Liver (tissue), 9 donors: ENCODE results near the gene EIF2S3. TPM values are rescaled to one million over a fixed set of nuclear protein-coding genes. Genes with fewer than 3 reads are reported as not detected.

Experiments used
- DNase-seq: peaks from one replicate; pipeline ENCODE4 v3.0.0-alpha.2; 2017; ENCODE audit warnings: low spot score
- H3K27ac ChIP-seq, 2 donors: one replicate each; pipeline ENCODE4 v1.7.0; 2013; ENCODE audit warnings: inconsistent platforms in 2 of 2, low read length in 2 of 2, control low read depth in 1 of 2, low read depth in 1 of 2, mild to moderate bottlenecking in 1 of 2
- H3K27me3 ChIP-seq, 4 donors: one replicate each; pipeline versions ENCODE4 v1.6.1 to v1.7.0; 2013; ENCODE audit warnings: low read length in 3 of 4, inconsistent platforms in 1 of 4, mild to moderate bottlenecking in 1 of 4, moderate library complexity in 1 of 4; ENCODE audit not compliant: control insufficient read depth in 4 of 4, insufficient read depth in 4 of 4
- H3K36me3 ChIP-seq, 4 donors: one replicate each; pipeline versions ENCODE4 v1.6.1 to v1.7.0; 2013; ENCODE audit warnings: low read length in 3 of 4, mild to moderate bottlenecking in 3 of 4, low read depth in 1 of 4, moderate library complexity in 1 of 4; ENCODE audit not compliant: control insufficient read depth in 4 of 4, insufficient read depth in 3 of 4
- H3K4me1 ChIP-seq, 4 donors: one replicate each; pipeline versions ENCODE4 v1.6.1 to v1.7.0; 2013; ENCODE audit warnings: low read length in 3 of 4, mild to moderate bottlenecking in 3 of 4, moderate library complexity in 1 of 4; ENCODE audit not compliant: control insufficient read depth in 4 of 4, insufficient read depth in 4 of 4
- H3K4me3 ChIP-seq, 3 donors: one replicate each; pipeline versions ENCODE4 v1.6.1 to v1.7.0; 2013; ENCODE audit warnings: low read length in 3 of 3, control low read depth in 1 of 3, low read depth in 1 of 3, mild to moderate bottlenecking in 1 of 3
- H3K9ac ChIP-seq, 2 donors: one replicate each; pipeline ENCODE4 v1.7.0; 2013; ENCODE audit warnings: low read length in 2 of 2, mild to moderate bottlenecking in 2 of 2, moderate library complexity in 2 of 2, control low read depth in 1 of 2, low read depth in 1 of 2
- H3K9me3 ChIP-seq, 4 donors: one replicate each; pipeline versions ENCODE4 v1.6.1 to v1.7.0; 2013; ENCODE audit warnings: low read length in 3 of 4; ENCODE audit not compliant: control insufficient read depth in 4 of 4
- ATF3 ChIP-seq: IDR thresholded peaks from 2 replicates; pipeline ENCODE4 v1.6.1; 2016; ENCODE audit warnings: antibody characterized with exemption
- CTCF ChIP-seq: fragments of 150-350 bp; IDR thresholded peaks from 2 replicates; pipeline ENCODE4 v1.5.1; 2017; ENCODE audit warnings: improper control_type of control experiment, low read depth, low read length; ENCODE audit not compliant: missing input control
- EGR1 ChIP-seq, 2 donors: IDR thresholded peaks; 2 replicates each; pipeline ENCODE4 v1.6.1; 2016 to 2018; ENCODE audit warnings: antibody characterized with exemption in 2 of 2, low read depth in 2 of 2
- FOXA1 ChIP-seq: IDR thresholded peaks from 2 replicates; pipeline ENCODE4 v1.6.1; 2016; ENCODE audit warnings: antibody characterized with exemption
- FOXA2 ChIP-seq: IDR thresholded peaks from 2 replicates; pipeline ENCODE4 v1.6.1; 2016; ENCODE audit warnings: antibody characterized with exemption
- GABPA ChIP-seq, 2 donors: IDR thresholded peaks in 1 of 2; conservative IDR thresholded peaks in 1 of 2; 2 replicates each; pipeline ENCODE4 v1.6.1; 2016; ENCODE audit warnings: antibody characterized with exemption in 2 of 2, mild to moderate bottlenecking in 1 of 2, moderate library complexity in 1 of 2
- HNF4A ChIP-seq, 2 donors: conservative IDR thresholded peaks; 2 replicates each; pipeline ENCODE4 v1.6.1; 2016; ENCODE audit warnings: antibody characterized with exemption in 2 of 2, mild to moderate bottlenecking in 2 of 2
- HNF4G ChIP-seq: IDR thresholded peaks from 2 replicates; pipeline ENCODE4 v1.6.1; 2016; ENCODE audit warnings: antibody characterized with exemption
- JUND ChIP-seq, 2 donors: IDR thresholded peaks; 2 replicates each; pipeline ENCODE4 v1.6.1; 2016; ENCODE audit warnings: antibody characterized with exemption in 2 of 2
- MAX ChIP-seq: IDR thresholded peaks from 2 replicates; pipeline ENCODE4 v1.6.1; 2016; ENCODE audit warnings: antibody characterized with exemption
- NR2F2 ChIP-seq: IDR thresholded peaks from 2 replicates; pipeline ENCODE4 v1.6.1; 2016; ENCODE audit warnings: antibody characterized with exemption
- RAD21 ChIP-seq, 2 donors: IDR thresholded peaks; 2 replicates each; pipeline ENCODE4 v1.6.1; 2016; ENCODE audit warnings: antibody characterized with exemption in 2 of 2, mild to moderate bottlenecking in 2 of 2
- REST ChIP-seq: IDR thresholded peaks from 2 replicates; pipeline ENCODE4 v1.6.1; 2016; ENCODE audit warnings: antibody characterized with exemption, mild to moderate bottlenecking
- SP1 ChIP-seq: IDR thresholded peaks from 2 replicates; pipeline ENCODE4 v1.6.1; 2018; ENCODE audit warnings: antibody characterized with exemption, mild to moderate bottlenecking
- TAF1 ChIP-seq: conservative IDR thresholded peaks from 2 replicates; pipeline ENCODE4 v1.6.1; 2016; ENCODE audit warnings: antibody characterized with exemption, mild to moderate bottlenecking
- ZBTB33 ChIP-seq: IDR thresholded peaks from 2 replicates; pipeline ENCODE4 v1.6.1; 2016; ENCODE audit warnings: antibody characterized with exemption
- WGBS: extraction: QIAGEN DNeasy Blood & Tissue Kit; methylation state at CpG from one replicate; pipeline ENCODE4 v1.1.7; 2013; 5-methylcytosine and 5-hydroxymethylcytosine counted together
- polyA plus RNA-seq, 2 donors: library from polyadenylated mRNA; stranded (reverse) in 1 of 2; unstranded in 1 of 2; fragments of 200-250 nt in 1 of 2; fragments of >200 nt in 1 of 2; fragmentation: Nextera tagmentation in 1 of 2; extraction: Ambion mirVana in 1 of 2; gene quantifications; one replicate each; pipeline versions ENCODE4 v1.2.1 to v1.2.3, GENCODE V29; 2013 to 2015
- total RNA-seq, 2 donors: library from RNA; depleted of rRNA; stranded (reverse); fragments of >200 nt; gene quantifications; one replicate each; pipeline ENCODE4 v1.2.3, GENCODE V29; 2014
- donor health status: healthy.
- donor health status: healthy.
- donor health status: healthy.
- donor health status: healthy.
- donor health status: healthy.

The EIF2S3 gene
- total and polyA plus RNA-seq, 4 donors: 24.9 to 98.0 (median 47.4) TPM

- H3K4me1 ChIP-seq: peaks cover 0 to 5% (median 3%) of the 10 kb centered on the region in 4 donors
- no peak overlapping the region for H3K27ac ChIP-seq
- H3K9ac ChIP-seq: no peak overlapping the region
- H3K36me3 ChIP-seq: peaks cover 0 to 2% (median 0%) of the 10 kb centered on the region in 4 donors
- H3K27me3 ChIP-seq: peaks cover 0 to 3% (median 0%) of the 10 kb centered on the region in 4 donors
- TF ChIP-seq TAF1 (no peak), CTCF (no peak), ATF3 (no peak), MAX (no peak), FOXA1 (no peak), RAD21 (IDR thresholded peaks at IDR 0.05) (no peak), JUND (IDR thresholded peaks at IDR 0.05) (no peak), ZBTB33 (no peak), HNF4A (conservative IDR thresholded peaks at IDR 0.05) (no peak), EGR1 (IDR thresholded peaks at IDR 0.05; ENCODE audit: low read depth in 2 of 2) (no peak), HNF4G (no peak), FOXA2 (no peak), GABPA (IDR thresholded peaks at IDR 0.05 in 1 of 2, conservative IDR thresholded peaks at IDR 0.05 in 1 of 2) (no peak), REST (no peak), NR2F2 (no peak), SP1 (no peak)
- no peak for DNase-seq
- 84% methylated on average over 7 of the region's 7 CpGs for WGBS
- H3K4me3 ChIP-seq: no peak overlapping the region
- no peaks in the 10 kb centered on the region for H3K9me3 ChIP-seq
These were observed 35.3 kb upstream of the EIF2S3 start for GRCh38 chrX:24019448-24019847.
